Measurements from ENCODE around the gene SLAMF7. TPM values are rescaled to one million over a fixed set of nuclear protein-coding genes. Genes with fewer than 3 reads are reported as not detected.

SLAMF7 gene
- total and polyA plus RNA-seq, 2 of the 8 experiments (the other 6 are each of a cell fraction or from before 2014, with no cell fraction given) = not detected

DNA sequence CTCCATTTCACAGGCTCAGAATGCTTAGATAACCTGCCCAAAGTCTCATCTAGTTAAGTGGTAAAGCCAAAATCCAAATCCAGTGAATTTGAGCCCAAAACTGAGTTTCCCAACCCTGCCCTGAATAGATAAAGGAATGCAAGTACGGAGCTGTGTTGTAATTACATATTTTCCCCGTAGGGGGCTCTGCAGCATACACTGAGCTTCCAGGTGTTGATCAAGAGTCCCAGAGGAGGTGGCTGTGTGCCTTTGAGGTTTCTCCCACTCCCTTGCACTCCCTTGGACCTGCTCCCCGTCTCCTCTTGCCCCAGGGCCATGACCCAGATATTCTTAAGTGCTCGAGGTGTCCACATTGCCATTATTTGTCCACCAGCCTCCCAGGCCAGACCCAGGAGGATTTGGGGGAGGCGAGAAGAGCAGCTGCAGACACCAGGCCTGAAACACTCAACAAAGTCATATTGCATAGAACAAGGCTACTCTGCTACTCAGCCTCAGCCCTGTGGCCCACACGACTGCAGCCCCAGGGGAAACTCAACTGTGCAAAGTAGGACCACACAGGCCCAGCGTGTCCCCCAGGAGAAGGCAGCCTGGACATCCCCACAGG, 38.5 kb downstream of the SLAMF7 start (continued):
- TF ChIP-seq RNF2 (IDR thresholded peaks at IDR 0.05; ENCODE audit: borderline replicate concordance, low read depth, low read length, missing control alignments, poor library complexity, severe bottlenecking) (no peak), NANOG (IDR thresholded peaks at IDR 0.05; ENCODE audit: insufficient read depth, low read depth, low read length, poor library complexity, severe bottlenecking) (no peak), YY1 (IDR thresholded peaks at IDR 0.05; ENCODE audit: low read depth, low read length) (no peak), BCL11A (IDR thresholded peaks at IDR 0.05; ENCODE audit: low read depth in 2 of 2, low read length in 2 of 2) (no peak), CHD1 (IDR thresholded peaks at IDR 0.05; ENCODE audit: low read depth, low read length) (no peak), KDM4A (IDR thresholded peaks at IDR 0.05; ENCODE audit: low read depth, low read length, severe bottlenecking) (no peak), RBBP5 (IDR thresholded peaks at IDR 0.05; ENCODE audit: borderline replicate concordance, low read depth, low read length) (no peak), TBP (IDR thresholded peaks at IDR 0.05; ENCODE audit: low read depth, low read length) (no peak), TEAD4 (IDR thresholded peaks at IDR 0.05; ENCODE audit: low read depth, low read length) (0 out of 2 replicates have a peak, but pooled peaks have one; percentile 15), CTCF (IDR thresholded peaks at IDR 0.05; ENCODE audit: control extremely low read depth in 1 of 3, insufficient read depth in 1 of 3, low read depth in 1 of 3, low read length in 3 of 3) (peak; percentile 26 to 71 (median 67)), CBX5 (IDR thresholded peaks at IDR 0.05; ENCODE audit: low read depth, low read length) (no peak), KDM1A (IDR thresholded peaks at IDR 0.05; ENCODE audit: borderline replicate concordance, low read length) (no peak)
- TF ChIP-seq, protein P1, sequence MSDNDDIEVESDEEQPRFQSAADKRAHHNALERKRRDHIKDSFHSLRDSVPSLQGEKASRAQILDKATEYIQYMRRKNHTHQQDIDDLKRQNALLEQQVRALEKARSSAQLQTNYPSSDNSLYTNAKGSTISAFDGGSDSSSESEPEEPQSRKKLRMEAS (IDR thresholded peaks at IDR 0.05) = no peak
- TF ChIP-seq, protein P2, sequence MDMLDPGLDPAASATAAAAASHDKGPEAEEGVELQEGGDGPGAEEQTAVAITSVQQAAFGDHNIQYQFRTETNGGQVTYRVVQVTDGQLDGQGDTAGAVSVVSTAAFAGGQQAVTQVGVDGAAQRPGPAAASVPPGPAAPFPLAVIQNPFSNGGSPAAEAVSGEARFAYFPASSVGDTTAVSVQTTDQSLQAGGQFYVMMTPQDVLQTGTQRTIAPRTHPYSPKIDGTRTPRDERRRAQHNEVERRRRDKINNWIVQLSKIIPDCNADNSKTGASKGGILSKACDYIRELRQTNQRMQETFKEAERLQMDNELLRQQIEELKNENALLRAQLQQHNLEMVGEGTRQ (IDR thresholded peaks at IDR 0.05; ENCODE audit: low read length) = no peak

Data from H1 (cell line).